ENCODE results near the gene C2orf72.

The C2orf72 gene

GRCh38 chr2:231049286-231050017, 12.1 kb downstream of the C2orf72 start:
- H3K36me3 ChIP-seq (ENCODE audit: control insufficient read depth, insufficient read depth, low read length) = peaks cover 10% of the 10 kb centered on the region
- peaks cover 52% of the 10 kb centered on the region for H3K4me1 ChIP-seq (ENCODE audit: control insufficient read depth, insufficient read depth, low read length)
- H3K27me3 ChIP-seq (ENCODE audit: control insufficient read depth, insufficient read depth, low read length) = peaks cover 5% of the 10 kb centered on the region
- no peak overlapping the region for H3K4me3 ChIP-seq (ENCODE audit: low read length)
- H3K9me3 ChIP-seq (ENCODE audit: control insufficient read depth, low read length) = no peaks in the 10 kb centered on the region
- H3K9ac ChIP-seq (ENCODE audit: low read length) = peak overlapping the region; percentile 11

- peaks cover 5% of the 10 kb centered on the region for H3K27me3 ChIP-seq (ENCODE audit: control insufficient read depth, insufficient read depth, low read length)
- H3K9ac ChIP-seq (ENCODE audit: low read length) = peak overlapping the region; percentile 56
- peaks cover 10% of the 10 kb centered on the region for H3K36me3 ChIP-seq (ENCODE audit: control insufficient read depth, insufficient read depth, low read length)
- H3K4me1 ChIP-seq (ENCODE audit: control insufficient read depth, insufficient read depth, low read length) = peaks cover 52% of the 10 kb centered on the region
- no peak overlapping the region for H3K4me3 ChIP-seq (ENCODE audit: low read length)
- H3K9me3 ChIP-seq (ENCODE audit: control insufficient read depth, low read length) = no peaks in the 10 kb centered on the region
Measured at GRCh38 chr2:231050018-231050901, 12.9 kb downstream of the C2orf72 start.

- Histone ChIP-seq H3K9ac (ENCODE audit: low read length) (no peak overlapping the region), H3K36me3 (ENCODE audit: control insufficient read depth, insufficient read depth, low read length) (peaks cover 10% of the 10 kb centered on the region), H3K4me1 (ENCODE audit: control insufficient read depth, insufficient read depth, low read length) (peaks cover 52% of the 10 kb centered on the region), H3K4me3 (ENCODE audit: low read length) (no peak overlapping the region), H3K9me3 (ENCODE audit: control insufficient read depth, low read length) (no peaks in the 10 kb centered on the region), H3K27me3 (ENCODE audit: control insufficient read depth, insufficient read depth, low read length) (peaks cover 5% of the 10 kb centered on the region)
Measured at GRCh38 chr2:231051116-231051515, 13.8 kb downstream of the C2orf72 start.

- peaks cover 49% of the 10 kb centered on the region for H3K4me1 ChIP-seq (ENCODE audit: control insufficient read depth, insufficient read depth, low read length)
- H3K9ac ChIP-seq (ENCODE audit: low read length) = peak overlapping the region; percentile 54
- no peaks in the 10 kb centered on the region for H3K27me3 ChIP-seq (ENCODE audit: control insufficient read depth, insufficient read depth, low read length)
- H3K4me3 ChIP-seq (ENCODE audit: low read length) = peak overlapping the region; percentile 57
- peaks cover 3% of the 10 kb centered on the region for H3K36me3 ChIP-seq (ENCODE audit: control insufficient read depth, insufficient read depth, low read length)
- no peaks in the 10 kb centered on the region for H3K9me3 ChIP-seq (ENCODE audit: control insufficient read depth, low read length)
Measured at GRCh38 chr2:231052494-231053451, 15.4 kb downstream of the C2orf72 start.

- Histone ChIP-seq H3K9ac (ENCODE audit: low read length) (no peak overlapping the region), H3K4me3 (ENCODE audit: low read length) (no peak overlapping the region), H3K36me3 (ENCODE audit: control insufficient read depth, insufficient read depth, low read length) (no peaks in the 10 kb centered on the region), H3K27me3 (ENCODE audit: control insufficient read depth, insufficient read depth, low read length) (no peaks in the 10 kb centered on the region), H3K4me1 (ENCODE audit: control insufficient read depth, insufficient read depth, low read length) (peaks cover 50% of the 10 kb centered on the region), H3K9me3 (ENCODE audit: control insufficient read depth, low read length) (no peaks in the 10 kb centered on the region)
Measured at GRCh38 chr2:231053846-231054245, 16.5 kb downstream of the C2orf72 start.

- Histone ChIP-seq H3K4me1 (ENCODE audit: control insufficient read depth, insufficient read depth, low read length) (peaks cover 41% of the 10 kb centered on the region), H3K27me3 (ENCODE audit: control insufficient read depth, insufficient read depth, low read length) (no peaks in the 10 kb centered on the region), H3K4me3 (ENCODE audit: low read length) (peak within 1 kb of the TSS; percentile 64), H3K9me3 (ENCODE audit: control insufficient read depth, low read length) (no peaks in the 10 kb centered on the region), H3K36me3 (ENCODE audit: control insufficient read depth, insufficient read depth, low read length) (no peaks in the 10 kb centered on the region), H3K9ac (ENCODE audit: low read length) (peak within 1 kb of the TSS; percentile 92)
Measured at GRCh38 chr2:231056453-231057416, 19.4 kb downstream of the C2orf72 start, which contains the start of gene PSMD1. PSMD1 (plus strand) TSS chr2:231056867; CDS start chr2:231057026, 159 bp downstream.

- Histone ChIP-seq H3K4me1 (ENCODE audit: control insufficient read depth, insufficient read depth, low read length) (peaks cover 32% of the 10 kb centered on the region), H3K36me3 (ENCODE audit: control insufficient read depth, insufficient read depth, low read length) (no peaks in the 10 kb centered on the region), H3K9ac (ENCODE audit: low read length) (peak overlapping the region; percentile 92), H3K9me3 (ENCODE audit: control insufficient read depth, low read length) (no peaks in the 10 kb centered on the region), H3K4me3 (ENCODE audit: low read length) (peak overlapping the region; percentile 64), H3K27me3 (ENCODE audit: control insufficient read depth, insufficient read depth, low read length) (no peaks in the 10 kb centered on the region)
Measured at GRCh38 chr2:231057590-231057989, 20.3 kb downstream of the C2orf72 start.

- H3K36me3 ChIP-seq (ENCODE audit: control insufficient read depth, insufficient read depth, low read length) = no peaks in the 10 kb centered on the region
- H3K27me3 ChIP-seq (ENCODE audit: control insufficient read depth, insufficient read depth, low read length) = no peaks in the 10 kb centered on the region
- no peaks in the 10 kb centered on the region for H3K9me3 ChIP-seq (ENCODE audit: control insufficient read depth, low read length)
- H3K4me1 ChIP-seq (ENCODE audit: control insufficient read depth, insufficient read depth, low read length) = peaks cover 28% of the 10 kb centered on the region
- H3K9ac ChIP-seq (ENCODE audit: low read length) = peak overlapping the region; percentile 92
- no peak overlapping the region for H3K4me3 ChIP-seq (ENCODE audit: low read length)
Measured at GRCh38 chr2:231058761-231059550, 21.6 kb downstream of the C2orf72 start.

- H3K4me3 ChIP-seq (ENCODE audit: low read length) = no peak overlapping the region
- no peak overlapping the region for H3K9ac ChIP-seq (ENCODE audit: low read length)
- H3K9me3 ChIP-seq (ENCODE audit: control insufficient read depth, low read length) = no peaks in the 10 kb centered on the region
- H3K27me3 ChIP-seq (ENCODE audit: control insufficient read depth, insufficient read depth, low read length) = no peaks in the 10 kb centered on the region
- no peaks in the 10 kb centered on the region for H3K36me3 ChIP-seq (ENCODE audit: control insufficient read depth, insufficient read depth, low read length)
- peaks cover 28% of the 10 kb centered on the region for H3K4me1 ChIP-seq (ENCODE audit: control insufficient read depth, insufficient read depth, low read length)
Measured at GRCh38 chr2:231059756-231060155, 22.4 kb downstream of the C2orf72 start.

- Histone ChIP-seq H3K4me1 (ENCODE audit: control insufficient read depth, insufficient read depth, low read length) (peaks cover 23% of the 10 kb centered on the region), H3K27me3 (ENCODE audit: control insufficient read depth, insufficient read depth, low read length) (no peaks in the 10 kb centered on the region), H3K9me3 (ENCODE audit: control insufficient read depth, low read length) (no peaks in the 10 kb centered on the region), H3K4me3 (ENCODE audit: low read length) (no peak overlapping the region), H3K9ac (ENCODE audit: low read length) (no peak overlapping the region), H3K36me3 (ENCODE audit: control insufficient read depth, insufficient read depth, low read length) (no peaks in the 10 kb centered on the region)
Measured at GRCh38 chr2:231062776-231063175, 25.5 kb downstream of the C2orf72 start.

All from mucosa of stomach (tissue), 1 donor.